ENCODE results near the gene KRT2. TPM values are rescaled to one million over a fixed set of nuclear protein-coding genes. Genes with fewer than 3 reads are reported as not detected.

The KRT2 gene
- total RNA-seq, 1 donor from 2014 or later, result not detected

DNA sequence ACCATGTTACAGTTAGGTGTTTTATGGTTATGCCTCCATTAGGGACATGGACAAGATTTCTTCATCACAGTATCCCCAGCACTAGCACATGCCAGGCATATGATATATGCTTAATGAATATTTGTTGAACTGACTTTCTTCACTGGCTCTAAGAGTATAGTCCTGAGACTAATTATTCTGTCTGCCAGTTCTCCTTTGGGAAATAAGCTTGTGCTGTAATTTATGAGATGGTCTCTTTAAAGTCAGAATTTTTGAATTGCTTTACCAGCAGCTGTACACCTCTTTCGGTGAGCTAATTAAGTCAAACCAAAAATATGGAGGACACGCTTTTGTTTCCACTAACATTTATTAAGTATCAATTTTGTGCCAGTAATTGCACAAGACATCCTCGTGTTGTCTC is 45.9 kb downstream of the KRT2 start:
- Mint-ChIP-seq H3K4me1 (ENCODE audit: unreplicated experiment) (no peaks in the 10 kb centered on the region), H3K27ac (ENCODE audit: unreplicated experiment) (no peak overlapping the region), H3K27me3 (ENCODE audit: unreplicated experiment) (peaks cover 74% of the 10 kb centered on the region), H3K9me3 (ENCODE audit: unreplicated experiment) (no peaks in the 10 kb centered on the region), H3K36me3 (ENCODE audit: unreplicated experiment) (no peaks in the 10 kb centered on the region), H3K4me3 (ENCODE audit: unreplicated experiment) (no peak overlapping the region)
- DNase-seq (ENCODE audit: extremely low spot score, unreplicated experiment), result no peak
- TF ChIP-seq, protein P1, sequence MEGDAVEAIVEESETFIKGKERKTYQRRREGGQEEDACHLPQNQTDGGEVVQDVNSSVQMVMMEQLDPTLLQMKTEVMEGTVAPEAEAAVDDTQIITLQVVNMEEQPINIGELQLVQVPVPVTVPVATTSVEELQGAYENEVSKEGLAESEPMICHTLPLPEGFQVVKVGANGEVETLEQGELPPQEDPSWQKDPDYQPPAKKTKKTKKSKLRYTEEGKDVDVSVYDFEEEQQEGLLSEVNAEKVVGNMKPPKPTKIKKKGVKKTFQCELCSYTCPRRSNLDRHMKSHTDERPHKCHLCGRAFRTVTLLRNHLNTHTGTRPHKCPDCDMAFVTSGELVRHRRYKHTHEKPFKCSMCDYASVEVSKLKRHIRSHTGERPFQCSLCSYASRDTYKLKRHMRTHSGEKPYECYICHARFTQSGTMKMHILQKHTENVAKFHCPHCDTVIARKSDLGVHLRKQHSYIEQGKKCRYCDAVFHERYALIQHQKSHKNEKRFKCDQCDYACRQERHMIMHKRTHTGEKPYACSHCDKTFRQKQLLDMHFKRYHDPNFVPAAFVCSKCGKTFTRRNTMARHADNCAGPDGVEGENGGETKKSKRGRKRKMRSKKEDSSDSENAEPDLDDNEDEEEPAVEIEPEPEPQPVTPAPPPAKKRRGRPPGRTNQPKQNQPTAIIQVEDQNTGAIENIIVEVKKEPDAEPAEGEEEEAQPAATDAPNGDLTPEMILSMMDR (IDR thresholded peaks at IDR 0.05), result no peak

DNA sequence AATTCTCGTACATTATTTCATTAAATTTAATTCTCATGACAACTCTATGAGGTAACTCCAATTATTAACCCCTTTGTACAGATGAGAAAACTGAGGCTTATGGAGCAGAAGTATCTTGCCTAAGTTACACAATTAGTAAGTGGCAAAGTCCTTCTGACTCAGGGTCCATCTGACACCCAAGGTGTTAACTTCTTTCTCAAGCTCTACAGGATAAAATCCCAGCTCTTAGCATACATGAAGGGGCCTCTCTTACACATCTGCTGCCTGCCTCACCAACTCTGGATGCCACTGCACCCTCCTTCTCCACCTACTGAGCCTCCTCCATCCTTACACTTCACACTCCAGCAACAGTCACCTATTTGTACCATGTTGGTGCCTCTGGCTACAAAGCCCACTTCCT is 46.5 kb downstream of the KRT2 start:
- TF ChIP-seq, protein P1 (IDR thresholded peaks at IDR 0.05), result no peak
- Mint-ChIP-seq H3K27me3 (ENCODE audit: unreplicated experiment) (peaks cover 70% of the 10 kb centered on the region), H3K4me3 (ENCODE audit: unreplicated experiment) (no peak overlapping the region)

DNA sequence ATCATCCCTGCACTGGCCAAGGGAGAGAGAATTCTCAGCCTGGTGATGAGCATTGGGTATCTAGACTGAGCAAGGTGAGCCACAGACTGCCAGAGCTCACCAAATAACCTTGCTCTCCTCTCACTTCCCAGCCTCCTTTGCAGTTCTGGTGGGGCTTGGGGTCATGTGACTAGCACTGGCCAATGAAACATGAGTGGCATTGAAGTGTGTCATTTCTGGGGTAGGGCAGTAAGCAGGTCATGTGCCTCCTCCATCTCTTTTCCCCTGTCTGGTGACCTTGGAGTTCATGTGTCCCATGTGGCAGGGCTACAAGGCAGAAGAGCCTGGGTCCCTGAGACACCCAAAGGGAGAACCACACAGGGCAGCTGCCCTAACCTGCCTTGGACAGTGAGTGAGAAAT is 47.2 kb downstream of the KRT2 start:
- Mint-ChIP-seq H3K27ac (ENCODE audit: unreplicated experiment) (no peak overlapping the region), H3K4me3 (ENCODE audit: unreplicated experiment) (no peak overlapping the region), H3K27me3 (ENCODE audit: unreplicated experiment) (peaks cover 74% of the 10 kb centered on the region), H3K4me1 (ENCODE audit: unreplicated experiment) (no peaks in the 10 kb centered on the region), H3K9me3 (ENCODE audit: unreplicated experiment) (no peaks in the 10 kb centered on the region), H3K36me3 (ENCODE audit: unreplicated experiment) (no peaks in the 10 kb centered on the region)
- TF ChIP-seq, protein P1 (IDR thresholded peaks at IDR 0.05), result no peak
- DNase-seq (ENCODE audit: extremely low spot score, unreplicated experiment), result peak; percentile 53

More for the DNA sequence above, 46.5 kb downstream of the KRT2 start:
- no peaks in the 10 kb centered on the region for H3K36me3 Mint-ChIP-seq (ENCODE audit: unreplicated experiment)
- H3K9me3 Mint-ChIP-seq (ENCODE audit: unreplicated experiment), result no peaks in the 10 kb centered on the region
- no peak overlapping the region for H3K27ac Mint-ChIP-seq (ENCODE audit: unreplicated experiment)
- H3K4me1 Mint-ChIP-seq (ENCODE audit: unreplicated experiment), result no peaks in the 10 kb centered on the region
- DNase-seq (ENCODE audit: extremely low spot score, unreplicated experiment), result peak; percentile 23

DNA sequence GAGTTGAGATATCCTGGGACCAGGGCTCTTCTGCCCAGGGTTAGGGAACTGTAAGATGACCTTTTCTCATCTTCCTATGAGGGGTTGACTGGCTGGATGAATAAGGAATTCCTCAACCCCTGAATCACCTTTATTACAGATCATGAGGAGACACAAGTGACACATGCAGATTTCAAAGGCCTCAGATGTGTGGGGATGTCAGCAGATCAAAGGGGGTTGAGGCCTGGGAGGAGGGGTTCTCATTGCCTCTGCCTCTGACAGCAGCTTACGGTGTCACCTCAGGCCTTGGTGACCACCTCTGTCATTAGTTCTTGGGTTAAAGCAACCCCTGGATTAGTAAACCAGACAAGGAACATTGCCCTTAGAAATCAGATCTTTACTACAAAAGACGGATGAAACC is 48.7 kb downstream of the KRT2 start:
- no peaks in the 10 kb centered on the region for H3K9me3 Mint-ChIP-seq (ENCODE audit: unreplicated experiment)
- TF ChIP-seq, protein P1 (IDR thresholded peaks at IDR 0.05), result no peak
- no peaks in the 10 kb centered on the region for H3K36me3 Mint-ChIP-seq (ENCODE audit: unreplicated experiment)
- no peak for DNase-seq (ENCODE audit: extremely low spot score, unreplicated experiment)
- no peak overlapping the region for H3K27ac Mint-ChIP-seq (ENCODE audit: unreplicated experiment)
- H3K27me3 Mint-ChIP-seq (ENCODE audit: unreplicated experiment), result peaks cover 75% of the 10 kb centered on the region
- no peak overlapping the region for H3K4me3 Mint-ChIP-seq (ENCODE audit: unreplicated experiment)
- H3K4me1 Mint-ChIP-seq (ENCODE audit: unreplicated experiment), result no peaks in the 10 kb centered on the region

DNA sequence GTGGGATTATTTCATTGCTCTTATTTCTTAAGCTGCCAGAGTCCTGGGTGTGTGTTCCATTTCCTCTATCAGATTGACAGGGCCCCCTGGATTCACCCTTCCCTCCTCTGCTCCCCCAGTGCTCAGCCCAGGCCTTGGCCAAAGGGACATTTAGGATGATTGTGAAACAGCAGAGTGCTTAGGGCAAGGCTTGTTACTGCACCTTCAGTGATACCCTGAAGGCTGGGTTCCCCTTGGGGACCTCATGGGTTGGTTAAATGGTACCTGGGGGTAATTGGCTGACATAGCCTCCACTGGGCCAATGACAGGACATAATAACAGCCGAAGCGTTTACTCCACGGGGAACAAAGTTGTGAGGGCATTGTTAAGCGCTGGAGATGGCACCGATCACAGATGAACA is 49.5 kb downstream of the KRT2 start:
- no peaks in the 10 kb centered on the region for H3K36me3 Mint-ChIP-seq (ENCODE audit: unreplicated experiment)
- no peaks in the 10 kb centered on the region for H3K4me1 Mint-ChIP-seq (ENCODE audit: unreplicated experiment)
- no peaks in the 10 kb centered on the region for H3K9me3 Mint-ChIP-seq (ENCODE audit: unreplicated experiment)
- TF ChIP-seq, protein P1 (IDR thresholded peaks at IDR 0.05), result no peak
- no peak overlapping the region for H3K27ac Mint-ChIP-seq (ENCODE audit: unreplicated experiment)
- peaks cover 76% of the 10 kb centered on the region for H3K27me3 Mint-ChIP-seq (ENCODE audit: unreplicated experiment)
- H3K4me3 Mint-ChIP-seq (ENCODE audit: unreplicated experiment), result no peak overlapping the region
- peak; percentile 66 for DNase-seq (ENCODE audit: extremely low spot score, unreplicated experiment)
